Activated T-cell treated with anti-CD3 and anti-CD28 coated beads for 24 hours (primary cell): ENCODE measurements around the gene MARCKSL1.
"Not testable (repeated sequence)": the region's sequence is repeated elsewhere in the genome, so short reads cannot be mapped to it uniquely, and the experiment has no call there.

Experiments used
- DNase-seq: peaks from one replicate; pipeline ENCODE4 v3.0.0-alpha.2; 2020; ENCODE audit warnings: low read depth

The MARCKSL1 gene

GRCh38 chr1:32335790-32336590 lies at the start of gene MARCKSL1:
MARCKSL1 (minus strand) TSS chr1:32336233; CDS start chr1:32336033, 200 bp downstream.
- DNase-seq, result peak; percentile 76

GRCh38 chr1:32380057-32380456 lies 44.0 kb upstream of the MARCKSL1 start:
- no peak for DNase-seq

GRCh38 chr1:32377541-32378220 lies 41.6 kb upstream of the MARCKSL1 start:
- no peak for DNase-seq

- DNase-seq, result no peak
Observed at GRCh38 chr1:32376199-32376598, 40.2 kb upstream of the MARCKSL1 start.

- no peak for DNase-seq
Observed at GRCh38 chr1:32373996-32374592, 38.1 kb upstream of the MARCKSL1 start.

- peak; percentile 29 for DNase-seq
Observed at GRCh38 chr1:32372149-32372756, 36.2 kb upstream of the MARCKSL1 start.

GRCh38 chr1:32367912-32368635 lies 32.0 kb upstream of the MARCKSL1 start:
- DNase-seq, result no peak

GRCh38 chr1:32365445-32365844 lies 29.4 kb upstream of the MARCKSL1 start:
- DNase-seq, result no peak

- no peak for DNase-seq
Observed at GRCh38 chr1:32364836-32365235, 28.8 kb upstream of the MARCKSL1 start.

GRCh38 chr1:32363713-32364112 lies 27.7 kb upstream of the MARCKSL1 start:
- no peak for DNase-seq

GRCh38 chr1:32362474-32363313 lies 26.7 kb upstream of the MARCKSL1 start, which contains the start of the genes FAM229A and TSSK3:
FAM229A (minus strand) TSS chr1:32362485; CDS start chr1:32362091, 394 bp downstream.
TSSK3 (plus strand) TSS chr1:32362539; CDS start chr1:32362702, 163 bp downstream.
- no peak for DNase-seq

GRCh38 chr1:32361674-32362473 lies 25.8 kb upstream of the MARCKSL1 start:
- no peak for DNase-seq

GRCh38 chr1:32361308-32361673 lies 25.3 kb upstream of the MARCKSL1 start:
- no peak for DNase-seq

GRCh38 chr1:32358435-32358834 lies 22.4 kb upstream of the MARCKSL1 start:
- DNase-seq, result no peak

- no peak for DNase-seq
Observed at GRCh38 chr1:32357614-32358013, 21.6 kb upstream of the MARCKSL1 start.

- DNase-seq, result no peak
Observed at GRCh38 chr1:32356478-32356877, 20.4 kb upstream of the MARCKSL1 start.

- DNase-seq, result not testable (repeated sequence)
Observed at GRCh38 chr1:32355778-32356177, 19.7 kb upstream of the MARCKSL1 start.

GRCh38 chr1:32353886-32354570 lies 18.0 kb upstream of the MARCKSL1 start:
- no peak for DNase-seq

- no peak for DNase-seq
Observed at GRCh38 chr1:32353431-32353830, 17.4 kb upstream of the MARCKSL1 start.
